Measurements from ENCODE around the gene GRID2.
"Not testable (repeated sequence)": the region's sequence is repeated elsewhere in the genome, so short reads cannot be mapped to it uniquely, and the experiment has no call there.

GRID2 gene

GRCh38 chr4:92303621-92304027, at the start of gene GRID2:
Gene GRID2 (plus strand): TSS chr4:92303966.
- DNase-seq (ENCODE audit: low read depth), result peak; percentile 18

GRCh38 chr4:92253986-92254671, 49.6 kb upstream of the GRID2 start:
- no peak for DNase-seq (ENCODE audit: low read depth)

GRCh38 chr4:92254767-92255442, 48.9 kb upstream of the GRID2 start:
- DNase-seq (ENCODE audit: low read depth), result no peak

- DNase-seq (ENCODE audit: low read depth), result no peak
These were observed 47.9 kb upstream of the GRID2 start for GRCh38 chr4:92255920-92256244.

GRCh38 chr4:92257931-92258857, 45.6 kb upstream of the GRID2 start:
- DNase-seq (ENCODE audit: low read depth), result no peak

- DNase-seq (ENCODE audit: low read depth), result no peak
These were observed 42.5 kb upstream of the GRID2 start for GRCh38 chr4:92261256-92261655.

GRCh38 chr4:92262371-92262770, 41.4 kb upstream of the GRID2 start:
- DNase-seq (ENCODE audit: low read depth), result no peak

GRCh38 chr4:92263010-92263409, 40.8 kb upstream of the GRID2 start:
- DNase-seq (ENCODE audit: low read depth), result no peak

GRCh38 chr4:92263575-92263974, 40.2 kb upstream of the GRID2 start:
- no peak for DNase-seq (ENCODE audit: low read depth)

- DNase-seq (ENCODE audit: low read depth), result no peak
These were observed 39.6 kb upstream of the GRID2 start for GRCh38 chr4:92264163-92264562.

- DNase-seq (ENCODE audit: low read depth), result no peak
These were observed 38.7 kb upstream of the GRID2 start for GRCh38 chr4:92265021-92265420.

GRCh38 chr4:92265798-92266197, 38.0 kb upstream of the GRID2 start:
- DNase-seq (ENCODE audit: low read depth), result no peak

GRCh38 chr4:92266521-92266920, 37.2 kb upstream of the GRID2 start:
- no peak for DNase-seq (ENCODE audit: low read depth)

GRCh38 chr4:92268642-92269041, 35.1 kb upstream of the GRID2 start:
- DNase-seq (ENCODE audit: low read depth), result no peak

GRCh38 chr4:92270908-92271307, 32.9 kb upstream of the GRID2 start:
- DNase-seq (ENCODE audit: low read depth), result peak; percentile 10

- DNase-seq (ENCODE audit: low read depth), result not testable (repeated sequence)
These were observed 32.2 kb upstream of the GRID2 start for GRCh38 chr4:92271551-92271950.

- not testable (repeated sequence) for DNase-seq (ENCODE audit: low read depth)
These were observed 26.5 kb upstream of the GRID2 start for GRCh38 chr4:92277057-92277881.

- no peak for DNase-seq (ENCODE audit: low read depth)
These were observed 24.5 kb upstream of the GRID2 start for GRCh38 chr4:92279296-92279695.

- DNase-seq (ENCODE audit: low read depth), result peak; percentile 10
These were observed 4.6 kb upstream of the GRID2 start for GRCh38 chr4:92299152-92299551.

- DNase-seq (ENCODE audit: low read depth), result no peak
These were observed 355 bp downstream of the GRID2 start for GRCh38 chr4:92304121-92304520.

- DNase-seq (ENCODE audit: low read depth), result peak; percentile 6
These were observed 840 bp downstream of the GRID2 start for GRCh38 chr4:92304606-92305005.
